Activated T-helper 1 cell treated with anti-CD3 and anti-CD28 coated beads, Interleukin-12 subunit alpha, Interleukin-12 subunit beta, Interleukin-2, Interleukin-4 antibody, amounts not matched to agents 30 ng/mL and 10 ng/mL and 1 ng/mL, durations not matched to agents 14 hours and 24 hours and 36 hours (primary cell): ENCODE measurements around the gene HSPB8. TPM values are rescaled to one million over a fixed set of nuclear protein-coding genes. Genes with fewer than 3 reads are reported as not detected.

Experiments used
- DNase-seq: peaks from one replicate; pipeline ENCODE4 v3.0.0; 2021; ENCODE audit warnings: low spot score
- H3K27ac Mint-ChIP-seq: one replicate; pipeline ENCODE4 v1.8.0; 2021; ENCODE audit warnings: mild to moderate bottlenecking, mixed read lengths
- H3K27me3 Mint-ChIP-seq: one replicate; pipeline ENCODE4 v1.8.0; 2022; ENCODE audit warnings: mild to moderate bottlenecking, moderate library complexity, mixed read lengths; ENCODE audit not compliant: insufficient read depth
- H3K36me3 Mint-ChIP-seq: one replicate; pipeline ENCODE4 v1.8.0; 2021; ENCODE audit warnings: low read depth, mixed read lengths
- H3K4me1 Mint-ChIP-seq: one replicate; pipeline ENCODE4 v1.8.0; 2021; ENCODE audit warnings: low read depth, mixed read lengths
- H3K4me3 Mint-ChIP-seq: one replicate; pipeline ENCODE4 v1.8.0; 2021; ENCODE audit warnings: mild to moderate bottlenecking, moderate library complexity, mixed read lengths
- H3K9me3 Mint-ChIP-seq: one replicate; pipeline ENCODE4 v1.8.0; 2021; ENCODE audit warnings: mixed read lengths
- intact Hi-C: fragments of 100-400 bp; cut with micrococcal nuclease; formaldehyde crosslinking; loops from one replicate; pipeline ENCODE4 v1.15.1; 2024
- total RNA-seq: library from RNA; stranded (reverse); gene quantifications from 2 replicates; pipeline ENCODE4 v1.2.3, GENCODE V29; 2022

The HSPB8 gene
- total RNA-seq, 1 donor from 2014 or later: not detected

GRCh38 chr12:119177056-119177325 is 1.7 kb upstream of the HSPB8 start:
- H3K4me1 Mint-ChIP-seq: no peaks in the 10 kb centered on the region
- H3K27ac Mint-ChIP-seq: no peak overlapping the region
- no peaks in the 10 kb centered on the region for H3K9me3 Mint-ChIP-seq
- peaks cover 4% of the 10 kb centered on the region for H3K27me3 Mint-ChIP-seq
- no peak for DNase-seq
- H3K36me3 Mint-ChIP-seq: no peaks in the 10 kb centered on the region
- no peak overlapping the region for H3K4me3 Mint-ChIP-seq
- intact Hi-C loops: no loop called here

GRCh38 chr12:119177724-119178380 is 879 bp upstream of the HSPB8 start:
- intact Hi-C loops: no loop called here
- H3K27me3 Mint-ChIP-seq: peaks cover 4% of the 10 kb centered on the region
- no peak for DNase-seq
- no peaks in the 10 kb centered on the region for H3K36me3 Mint-ChIP-seq
- no peaks in the 10 kb centered on the region for H3K9me3 Mint-ChIP-seq
- H3K27ac Mint-ChIP-seq: no peak overlapping the region
- H3K4me1 Mint-ChIP-seq: no peaks in the 10 kb centered on the region
- no peak overlapping the region for H3K4me3 Mint-ChIP-seq

- Mint-ChIP-seq H3K9me3 (no peaks in the 10 kb centered on the region), H3K4me1 (no peaks in the 10 kb centered on the region), H3K4me3 (no peak overlapping the region), H3K27me3 (peaks cover 4% of the 10 kb centered on the region), H3K27ac (no peak overlapping the region), H3K36me3 (no peaks in the 10 kb centered on the region)
- intact Hi-C loops: no loop called here
- no peak for DNase-seq
These were observed 747 bp downstream of the HSPB8 start for GRCh38 chr12:119179335-119180021.

- intact Hi-C loops: no loop called here
- Mint-ChIP-seq H3K27me3 (peaks cover 4% of the 10 kb centered on the region), H3K4me3 (no peak overlapping the region), H3K36me3 (no peaks in the 10 kb centered on the region), H3K4me1 (no peaks in the 10 kb centered on the region), H3K9me3 (no peaks in the 10 kb centered on the region), H3K27ac (no peak overlapping the region)
- no peak for DNase-seq
These were observed 1.8 kb downstream of the HSPB8 start for GRCh38 chr12:119180380-119181040.

- intact Hi-C loops: no loop called here
- no peaks in the 10 kb centered on the region for H3K36me3 Mint-ChIP-seq
- H3K27ac Mint-ChIP-seq: no peak overlapping the region
- DNase-seq: no peak
- H3K27me3 Mint-ChIP-seq: peaks cover 4% of the 10 kb centered on the region
- H3K4me1 Mint-ChIP-seq: no peaks in the 10 kb centered on the region
- H3K4me3 Mint-ChIP-seq: no peak overlapping the region
- no peaks in the 10 kb centered on the region for H3K9me3 Mint-ChIP-seq
These were observed 2.5 kb downstream of the HSPB8 start for GRCh38 chr12:119181202-119181601.

GRCh38 chr12:119181944-119182343 is 3.2 kb downstream of the HSPB8 start:
- Mint-ChIP-seq H3K36me3 (no peaks in the 10 kb centered on the region), H3K27ac (no peak overlapping the region), H3K9me3 (no peaks in the 10 kb centered on the region), H3K4me1 (no peaks in the 10 kb centered on the region), H3K27me3 (no peaks in the 10 kb centered on the region), H3K4me3 (no peak overlapping the region)
- DNase-seq: no peak
- intact Hi-C loops: no loop called here

- intact Hi-C loops: no loop called here
- Mint-ChIP-seq H3K27ac (no peak overlapping the region), H3K9me3 (no peaks in the 10 kb centered on the region), H3K4me3 (no peak overlapping the region), H3K36me3 (no peaks in the 10 kb centered on the region), H3K27me3 (no peaks in the 10 kb centered on the region), H3K4me1 (no peaks in the 10 kb centered on the region)
- DNase-seq: no peak
These were observed 4.2 kb downstream of the HSPB8 start for GRCh38 chr12:119182701-119183493.

- H3K27me3 Mint-ChIP-seq: no peaks in the 10 kb centered on the region
- no peaks in the 10 kb centered on the region for H3K9me3 Mint-ChIP-seq
- no peaks in the 10 kb centered on the region for H3K4me1 Mint-ChIP-seq
- H3K4me3 Mint-ChIP-seq: no peak overlapping the region
- no peak for DNase-seq
- no peak overlapping the region for H3K27ac Mint-ChIP-seq
- H3K36me3 Mint-ChIP-seq: no peaks in the 10 kb centered on the region
- intact Hi-C loops: no loop called here
These were observed 5.4 kb downstream of the HSPB8 start for GRCh38 chr12:119183942-119184695.

- Mint-ChIP-seq H3K9me3 (peaks cover 5% of the 10 kb centered on the region), H3K4me3 (no peak overlapping the region), H3K27me3 (no peaks in the 10 kb centered on the region), H3K36me3 (no peaks in the 10 kb centered on the region), H3K4me1 (no peaks in the 10 kb centered on the region), H3K27ac (no peak overlapping the region)
- intact Hi-C loops: no loop called here
- no peak for DNase-seq
These were observed 16.5 kb downstream of the HSPB8 start for GRCh38 chr12:119195256-119195655.

- Mint-ChIP-seq H3K4me1 (no peaks in the 10 kb centered on the region), H3K27me3 (no peaks in the 10 kb centered on the region), H3K9me3 (peaks cover 5% of the 10 kb centered on the region), H3K27ac (no peak overlapping the region), H3K4me3 (no peak overlapping the region), H3K36me3 (no peaks in the 10 kb centered on the region)
- DNase-seq: no peak
- intact Hi-C loops: no loop called here
These were observed 19.7 kb downstream of the HSPB8 start for GRCh38 chr12:119198440-119198839.

GRCh38 chr12:119200601-119201000 is 21.9 kb downstream of the HSPB8 start:
- Mint-ChIP-seq H3K36me3 (no peaks in the 10 kb centered on the region), H3K9me3 (no peaks in the 10 kb centered on the region), H3K27me3 (no peaks in the 10 kb centered on the region), H3K27ac (no peak overlapping the region), H3K4me3 (no peak overlapping the region), H3K4me1 (no peaks in the 10 kb centered on the region)
- intact Hi-C loops: no loop called here
- no peak for DNase-seq

GRCh38 chr12:119201789-119202543 is 23.2 kb downstream of the HSPB8 start:
- Mint-ChIP-seq H3K4me3 (no peak overlapping the region), H3K9me3 (no peaks in the 10 kb centered on the region), H3K4me1 (no peaks in the 10 kb centered on the region), H3K36me3 (no peaks in the 10 kb centered on the region), H3K27ac (no peak overlapping the region), H3K27me3 (no peaks in the 10 kb centered on the region)
- DNase-seq: no peak
- intact Hi-C loops: no loop called here
